Measurements from ENCODE around the gene AP4S1.
"Not testable (repeated sequence)": the region's sequence is repeated elsewhere in the genome, so short reads cannot be mapped to it uniquely, and the experiment has no call there.

The AP4S1 gene

DNA sequence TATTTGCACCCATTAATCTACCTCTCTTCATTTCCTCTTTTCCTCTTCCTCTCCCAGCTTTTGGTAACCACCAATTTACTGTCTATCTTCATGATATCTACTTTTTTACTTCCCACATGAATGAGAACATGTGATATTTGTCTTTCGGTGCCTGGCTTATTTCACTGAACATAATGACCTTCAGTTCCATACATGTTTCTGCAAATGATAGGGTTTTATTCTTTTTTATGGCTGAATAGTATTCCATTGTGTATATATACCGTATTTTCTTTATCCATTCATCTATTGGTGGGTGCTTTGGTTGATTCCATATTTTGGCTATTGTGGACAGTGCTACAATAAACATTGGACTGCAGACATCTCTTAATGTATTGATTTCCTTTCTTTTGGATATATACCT is 49.7 kb downstream of the AP4S1 start:
- TF ChIP-seq ZNF274 (IDR thresholded peaks at IDR 0.05; ENCODE audit: low read depth, low read length): no peak
- no peak for TF ChIP-seq YY1 (IDR thresholded peaks at IDR 0.05; ENCODE audit: insufficient read depth, insufficient read length)
- no peak for TF ChIP-seq SUZ12 (IDR thresholded peaks at IDR 0.05; ENCODE audit: extremely low read depth, insufficient read depth, insufficient read length)
- no peaks in the 10 kb centered on the region for H3K4me1 ChIP-seq (ENCODE audit: insufficient read depth, insufficient read length)
- no peak overlapping the region for H3K9ac ChIP-seq (ENCODE audit: insufficient read length, low read depth)
- H3K36me3 ChIP-seq (ENCODE audit: insufficient read depth, insufficient read length, low read length): no peaks in the 10 kb centered on the region
- no peaks in the 10 kb centered on the region for H3K27me3 ChIP-seq (ENCODE audit: insufficient read depth, insufficient read length)
- H3K9me3 ChIP-seq (ENCODE audit: insufficient read depth, low read length): no peaks in the 10 kb centered on the region
- no peak for DNase-seq (ENCODE audit: low read depth, low spot score)
- no peak overlapping the region for H3K4me3 ChIP-seq (ENCODE audit: insufficient read length, low read depth)

DNA sequence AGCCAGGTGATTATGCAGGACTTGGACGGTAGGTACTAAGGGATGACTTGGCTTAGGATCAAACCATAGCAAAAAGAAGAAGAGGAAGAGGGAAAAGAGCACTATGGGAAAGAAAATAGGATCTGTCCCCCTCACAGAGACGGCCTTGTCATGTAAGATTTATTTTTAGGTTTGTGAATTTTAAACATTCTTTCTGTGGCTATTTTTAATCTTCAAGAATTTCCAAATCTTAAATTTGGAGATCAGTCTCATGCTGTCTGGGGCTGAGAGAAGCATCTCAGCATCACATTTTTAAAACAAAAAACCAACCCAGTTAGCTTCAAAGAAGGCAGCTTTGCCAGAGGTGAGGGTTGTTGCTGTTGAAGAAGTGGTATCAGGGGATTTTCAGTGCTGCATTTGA is 53.3 kb downstream of the AP4S1 start:
- H3K4me3 ChIP-seq (ENCODE audit: insufficient read length, low read depth): no peak overlapping the region
- no peaks in the 10 kb centered on the region for H3K9me3 ChIP-seq (ENCODE audit: insufficient read depth, low read length)
- H3K9ac ChIP-seq (ENCODE audit: insufficient read length, low read depth): no peak overlapping the region
- H3K36me3 ChIP-seq (ENCODE audit: insufficient read depth, insufficient read length, low read length): peaks cover 5% of the 10 kb centered on the region
- no peaks in the 10 kb centered on the region for H3K4me1 ChIP-seq (ENCODE audit: insufficient read depth, insufficient read length)
- no peak for DNase-seq (ENCODE audit: low read depth, low spot score)
- TF ChIP-seq ZNF274 (IDR thresholded peaks at IDR 0.05; ENCODE audit: low read depth, low read length): no peak
- TF ChIP-seq YY1 (IDR thresholded peaks at IDR 0.05; ENCODE audit: insufficient read depth, insufficient read length): no peak
- TF ChIP-seq SUZ12 (IDR thresholded peaks at IDR 0.05; ENCODE audit: extremely low read depth, insufficient read depth, insufficient read length): no peak
- H3K27me3 ChIP-seq (ENCODE audit: insufficient read depth, insufficient read length): no peaks in the 10 kb centered on the region

DNA sequence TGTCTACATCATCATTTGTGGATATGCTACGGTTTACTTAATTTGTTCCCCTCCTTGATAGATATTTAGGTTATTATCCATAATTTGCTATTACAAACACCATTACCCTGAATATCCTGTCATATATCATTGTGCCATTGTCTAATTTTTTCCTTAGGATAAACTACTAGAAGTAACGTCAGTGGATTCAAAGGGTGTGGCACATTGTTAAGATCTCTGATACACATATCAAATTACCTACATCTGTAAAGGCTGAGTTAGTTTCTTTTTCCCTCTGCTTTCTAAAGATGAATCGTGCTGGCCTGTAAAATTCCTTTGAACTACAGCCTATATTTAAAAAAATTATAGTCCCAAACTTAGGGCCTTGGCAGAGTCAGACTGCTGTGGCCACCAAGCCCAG is 54.6 kb downstream of the AP4S1 start:
- peaks cover 8% of the 10 kb centered on the region for H3K36me3 ChIP-seq (ENCODE audit: insufficient read depth, insufficient read length, low read length)
- H3K4me3 ChIP-seq (ENCODE audit: insufficient read length, low read depth): no peak overlapping the region
- H3K9ac ChIP-seq (ENCODE audit: insufficient read length, low read depth): no peak overlapping the region
- H3K9me3 ChIP-seq (ENCODE audit: insufficient read depth, low read length): no peaks in the 10 kb centered on the region
- no peaks in the 10 kb centered on the region for H3K27me3 ChIP-seq (ENCODE audit: insufficient read depth, insufficient read length)
- DNase-seq (ENCODE audit: low read depth, low spot score): no peak
- H3K4me1 ChIP-seq (ENCODE audit: insufficient read depth, insufficient read length): no peaks in the 10 kb centered on the region
- TF ChIP-seq ZNF274 (IDR thresholded peaks at IDR 0.05; ENCODE audit: low read depth, low read length): no peak
- no peak for TF ChIP-seq YY1 (IDR thresholded peaks at IDR 0.05; ENCODE audit: insufficient read depth, insufficient read length)
- TF ChIP-seq SUZ12 (IDR thresholded peaks at IDR 0.05; ENCODE audit: extremely low read depth, insufficient read depth, insufficient read length): no peak

DNA sequence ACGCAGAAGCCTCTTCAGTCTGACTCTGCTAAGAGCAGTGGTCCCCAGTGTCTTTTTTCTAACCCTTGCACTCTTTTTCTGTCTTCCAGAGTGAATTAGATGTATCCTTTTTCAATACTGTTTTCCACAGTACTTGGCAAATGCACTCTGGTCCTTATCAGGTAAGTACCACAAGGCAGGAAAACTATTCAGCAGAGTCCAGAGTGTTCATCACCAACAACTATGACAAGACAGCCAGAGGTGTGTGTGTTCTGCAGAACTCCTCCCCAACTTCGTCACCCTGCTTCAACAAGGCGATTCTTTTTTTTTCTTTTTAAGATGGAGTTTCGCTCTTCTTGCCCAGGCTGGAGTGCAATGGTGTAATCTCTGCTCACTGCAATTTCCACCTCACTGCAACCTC is 55.0 kb downstream of the AP4S1 start:
- peaks cover 10% of the 10 kb centered on the region for H3K36me3 ChIP-seq (ENCODE audit: insufficient read depth, insufficient read length, low read length)
- TF ChIP-seq YY1 (IDR thresholded peaks at IDR 0.05; ENCODE audit: insufficient read depth, insufficient read length): no peak
- no peak for TF ChIP-seq SUZ12 (IDR thresholded peaks at IDR 0.05; ENCODE audit: extremely low read depth, insufficient read depth, insufficient read length)
- TF ChIP-seq ZNF274 (IDR thresholded peaks at IDR 0.05; ENCODE audit: low read depth, low read length): no peak
- no peak overlapping the region for H3K9ac ChIP-seq (ENCODE audit: insufficient read length, low read depth)
- no peak overlapping the region for H3K4me3 ChIP-seq (ENCODE audit: insufficient read length, low read depth)
- no peaks in the 10 kb centered on the region for H3K9me3 ChIP-seq (ENCODE audit: insufficient read depth, low read length)
- H3K27me3 ChIP-seq (ENCODE audit: insufficient read depth, insufficient read length): no peaks in the 10 kb centered on the region
- no peak for DNase-seq (ENCODE audit: low read depth, low spot score)
- H3K4me1 ChIP-seq (ENCODE audit: insufficient read depth, insufficient read length): no peaks in the 10 kb centered on the region

DNA sequence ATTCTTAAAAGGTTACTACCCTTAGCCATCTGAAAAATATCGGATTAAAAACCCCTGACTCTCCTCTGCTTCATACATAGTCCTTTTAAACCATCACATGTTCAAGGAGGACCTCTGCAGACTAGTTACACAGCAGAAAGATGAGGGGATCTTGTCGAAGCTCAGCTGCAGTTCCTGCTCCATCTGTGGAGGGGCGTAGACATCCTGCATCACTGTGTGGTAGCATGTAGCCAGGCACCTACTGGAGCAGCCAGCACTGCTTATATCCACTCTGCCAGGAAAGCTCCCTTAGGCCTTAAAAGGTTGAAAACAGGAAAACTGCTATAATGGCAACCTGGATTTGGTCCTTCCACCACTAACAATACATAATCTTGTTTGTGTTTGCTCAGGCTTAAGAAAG is 58.3 kb downstream of the AP4S1 start:
- TF ChIP-seq YY1 (IDR thresholded peaks at IDR 0.05; ENCODE audit: insufficient read depth, insufficient read length): no peak
- TF ChIP-seq ZNF274 (IDR thresholded peaks at IDR 0.05; ENCODE audit: low read depth, low read length): no peak
- no peak for TF ChIP-seq SUZ12 (IDR thresholded peaks at IDR 0.05; ENCODE audit: extremely low read depth, insufficient read depth, insufficient read length)
- Histone ChIP-seq H3K36me3 (ENCODE audit: insufficient read depth, insufficient read length, low read length) (peaks cover 10% of the 10 kb centered on the region), H3K9ac (ENCODE audit: insufficient read length, low read depth) (no peak overlapping the region), H3K27me3 (ENCODE audit: insufficient read depth, insufficient read length) (no peaks in the 10 kb centered on the region), H3K9me3 (ENCODE audit: insufficient read depth, low read length) (no peaks in the 10 kb centered on the region), H3K4me3 (ENCODE audit: insufficient read length, low read depth) (no peak overlapping the region), H3K4me1 (ENCODE audit: insufficient read depth, insufficient read length) (no peaks in the 10 kb centered on the region)
- DNase-seq (ENCODE audit: low read depth, low spot score): no peak

GRCh38 chr14:31084385-31084784 is 58.9 kb downstream of the AP4S1 start:
- Histone ChIP-seq H3K9ac (ENCODE audit: insufficient read length, low read depth) (no peak overlapping the region), H3K36me3 (ENCODE audit: insufficient read depth, insufficient read length, low read length) (peaks cover 10% of the 10 kb centered on the region), H3K4me3 (ENCODE audit: insufficient read length, low read depth) (no peak overlapping the region), H3K27me3 (ENCODE audit: insufficient read depth, insufficient read length) (no peaks in the 10 kb centered on the region), H3K4me1 (ENCODE audit: insufficient read depth, insufficient read length) (no peaks in the 10 kb centered on the region), H3K9me3 (ENCODE audit: insufficient read depth, low read length) (no peaks in the 10 kb centered on the region)
- no peak for DNase-seq (ENCODE audit: low read depth, low spot score)
- no peak for TF ChIP-seq SUZ12 (IDR thresholded peaks at IDR 0.05; ENCODE audit: extremely low read depth, insufficient read depth, insufficient read length)
- TF ChIP-seq YY1 (IDR thresholded peaks at IDR 0.05; ENCODE audit: insufficient read depth, insufficient read length): no peak
- TF ChIP-seq ZNF274 (IDR thresholded peaks at IDR 0.05; ENCODE audit: low read depth, low read length): no peak

- no peak for DNase-seq (ENCODE audit: low read depth, low spot score)
- TF ChIP-seq ZNF274 (IDR thresholded peaks at IDR 0.05; ENCODE audit: low read depth, low read length) (no peak), YY1 (IDR thresholded peaks at IDR 0.05; ENCODE audit: insufficient read depth, insufficient read length) (no peak), SUZ12 (IDR thresholded peaks at IDR 0.05; ENCODE audit: extremely low read depth, insufficient read depth, insufficient read length) (no peak)
- H3K36me3 ChIP-seq (ENCODE audit: insufficient read depth, insufficient read length, low read length): peaks cover 10% of the 10 kb centered on the region
- no peak overlapping the region for H3K4me3 ChIP-seq (ENCODE audit: insufficient read length, low read depth)
- H3K4me1 ChIP-seq (ENCODE audit: insufficient read depth, insufficient read length): no peaks in the 10 kb centered on the region
- H3K27me3 ChIP-seq (ENCODE audit: insufficient read depth, insufficient read length): no peaks in the 10 kb centered on the region
- H3K9ac ChIP-seq (ENCODE audit: insufficient read length, low read depth): no peak overlapping the region
- H3K9me3 ChIP-seq (ENCODE audit: insufficient read depth, low read length): no peaks in the 10 kb centered on the region
Measured at GRCh38 chr14:31085027-31085426, 59.6 kb downstream of the AP4S1 start.

- H3K9ac ChIP-seq (ENCODE audit: insufficient read length, low read depth); H3K4me3 ChIP-seq (ENCODE audit: insufficient read length, low read depth); H3K9me3 ChIP-seq (ENCODE audit: insufficient read depth, low read length); H3K36me3 ChIP-seq (ENCODE audit: insufficient read depth, insufficient read length, low read length); H3K4me1 ChIP-seq (ENCODE audit: insufficient read depth, insufficient read length); H3K27me3 ChIP-seq (ENCODE audit: insufficient read depth, insufficient read length); DNase-seq (ENCODE audit: low read depth, low spot score): not testable (repeated sequence)
Measured at GRCh38 chr14:31086466-31086865, 61.0 kb downstream of the AP4S1 start.

Measured in NT2/D1 (cell line).